ENCODE results near the gene RUNX1.

DNA sequence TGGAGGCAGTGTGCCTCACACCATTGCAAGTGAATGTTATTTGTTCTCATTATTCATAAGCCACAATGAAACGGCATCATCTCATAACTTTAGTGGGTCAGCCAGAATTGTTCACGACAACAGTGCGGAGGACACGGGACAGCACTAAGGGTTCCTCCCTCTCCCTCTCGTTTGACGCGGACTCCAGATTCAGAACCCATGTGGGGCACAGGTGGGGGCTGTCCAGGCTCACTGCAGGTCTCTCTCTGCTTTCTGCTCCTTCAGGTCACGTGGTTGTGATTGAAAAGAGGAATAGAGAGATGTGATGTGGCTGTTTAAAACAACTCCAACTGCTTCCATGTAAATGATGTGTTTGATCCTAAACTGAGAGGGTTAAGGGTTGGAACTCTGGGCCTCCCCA, 13.5 kb downstream of the RUNX1 start:
- TF ChIP-seq POLR2A (IDR thresholded peaks at IDR 0.05) (no peak), CTCF (IDR thresholded peaks at IDR 0.05) (no peak), POLR2AphosphoS5 (IDR thresholded peaks at IDR 0.05) (no peak)
